Subcutaneous adipose tissue (tissue), 4 donors: ENCODE measurements around the gene LRRC3. TPM values are rescaled to one million over a fixed set of nuclear protein-coding genes. Genes with fewer than 3 reads are reported as not detected.

Experiments
- CTCF ChIP-seq: fragments of 450-650 bp; IDR thresholded peaks from one replicate; pipeline ENCODE4 v1.5.1; 2016; ENCODE audit warnings: low read depth, mild to moderate bottlenecking, control low read depth, antibody characterized with exemption, moderate library complexity
- total RNA-seq, 4 donors: library from RNA; depleted of rRNA; stranded (reverse); fragments of >200 nt; gene quantifications; one replicate each; pipeline ENCODE4 v1.1.0, GENCODE V29; 2016

The LRRC3 gene
- total RNA-seq, 4 donors from 2014 or later: 0.98 to 4.2 (median 3.0) TPM

GRCh38 chr21:44461464-44462001 lies 6.2 kb downstream of the LRRC3 start:
- no peak for TF ChIP-seq CTCF

- TF ChIP-seq CTCF: no peak
These were observed 7.0 kb downstream of the LRRC3 start for GRCh38 chr21:44462086-44462833.

DNA sequence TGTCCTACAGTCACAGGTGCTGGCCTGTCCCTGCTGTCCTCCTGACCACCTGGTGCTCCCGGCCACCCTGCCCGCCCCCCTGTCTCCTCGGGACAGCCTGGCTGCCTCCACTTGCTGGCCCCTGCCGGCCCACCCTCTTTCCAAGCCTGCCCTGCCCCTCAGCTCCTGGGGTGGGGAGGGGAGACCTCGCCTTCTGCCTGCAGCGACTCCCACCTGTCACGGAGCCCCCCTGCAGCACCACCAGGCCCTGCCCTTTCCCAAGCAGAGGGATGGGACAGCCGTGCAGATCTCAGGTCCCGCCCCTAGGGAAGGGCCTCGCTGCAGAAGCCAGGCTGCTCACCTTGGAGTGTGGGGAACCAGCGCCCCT lies 7.5 kb downstream of the LRRC3 start:
- no peak for TF ChIP-seq CTCF

DNA sequence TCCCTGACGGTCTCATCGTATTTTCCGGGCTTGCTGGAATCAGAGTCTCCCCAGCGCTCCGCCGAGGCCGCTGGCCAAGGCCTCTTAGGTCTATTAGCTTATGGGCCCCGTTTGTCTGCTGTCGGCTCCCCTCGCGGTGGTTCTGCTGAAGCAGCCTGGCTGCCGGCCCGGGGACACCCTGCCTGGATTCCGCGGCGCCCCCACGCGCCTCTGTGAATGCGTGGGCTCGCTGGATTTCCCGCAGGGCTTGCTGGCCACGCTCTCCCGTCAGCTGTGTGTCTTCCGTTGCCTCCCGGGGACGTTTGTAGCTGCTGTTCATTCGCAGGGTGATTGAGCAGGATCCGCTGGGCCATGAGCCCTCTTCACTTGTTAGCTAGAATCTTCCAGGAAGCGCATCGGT lies 8.4 kb downstream of the LRRC3 start:
- no peak for TF ChIP-seq CTCF

GRCh38 chr21:44464351-44464750 lies 9.0 kb downstream of the LRRC3 start:
- no peak for TF ChIP-seq CTCF

GRCh38 chr21:44466351-44466954 lies 11.1 kb downstream of the LRRC3 start:
- no peak for TF ChIP-seq CTCF

DNA sequence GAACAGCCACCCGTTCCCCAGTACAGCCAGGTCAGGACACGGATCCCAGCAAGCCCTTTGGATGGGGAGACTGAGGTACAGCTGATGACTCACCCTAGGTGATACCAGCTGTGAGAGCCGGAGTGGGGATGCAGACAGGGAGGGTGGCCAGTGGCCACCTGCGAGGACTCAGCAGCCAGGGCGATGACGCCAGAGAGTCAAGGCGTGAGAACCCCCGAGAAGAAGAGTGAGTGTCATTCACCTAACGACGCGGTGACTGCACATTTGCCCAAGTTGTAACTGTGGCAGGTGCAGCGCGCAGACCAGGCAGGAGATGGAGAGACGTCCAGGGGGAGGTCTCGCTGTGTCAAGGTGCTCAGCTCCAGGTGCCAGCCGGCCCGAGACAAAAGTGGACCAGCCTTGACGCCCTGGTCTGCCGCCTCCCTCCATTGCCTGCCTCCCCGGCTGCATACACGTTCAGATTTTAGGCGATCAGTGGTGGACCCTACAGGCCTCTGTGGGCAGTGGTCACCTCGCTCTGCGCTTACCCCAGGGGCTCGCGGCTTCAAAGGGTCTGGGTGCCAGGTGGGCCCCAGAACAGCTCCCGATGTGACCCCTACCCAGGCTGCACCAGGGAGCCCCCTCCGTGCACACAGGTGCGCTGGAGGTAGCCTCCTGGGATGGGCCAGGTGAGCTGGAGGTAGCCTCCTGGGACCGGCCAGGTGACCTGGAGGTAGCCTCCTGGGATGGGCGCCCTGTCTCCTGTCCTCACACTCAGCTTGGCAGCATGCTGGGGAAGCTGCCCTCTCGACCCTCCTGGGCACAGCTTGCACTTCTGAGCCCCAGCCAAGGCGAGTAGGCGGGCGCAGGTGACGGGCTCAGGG lies 11.9 kb downstream of the LRRC3 start:
- TF ChIP-seq CTCF: no peak
